Activated T-cell treated with anti-CD3 and anti-CD28 coated beads for 4 hours (primary cell): ENCODE data around the gene CIZ1.
"Not testable (repeated sequence)": the region's sequence is repeated elsewhere in the genome, so short reads cannot be mapped to it uniquely, and the experiment has no call there.

Source experiments
- DNase-seq: peaks from one replicate; pipeline ENCODE4 v3.0.0-alpha.2; 2020

CIZ1 gene

GRCh38 chr9:128191406-128192046, at the start of gene CIZ1:
TSS of gene CIZ1 (minus strand) at chr9:128191572. CDS start at chr9:128190857, 715 bp downstream.
- DNase-seq, result peak; percentile 57

- no peak for DNase-seq
Observed at GRCh38 chr9:128233817-128234406, 42.5 kb upstream of the CIZ1 start.

- DNase-seq, result no peak
Observed at GRCh38 chr9:128232528-128233428, 41.4 kb upstream of the CIZ1 start.

GRCh38 chr9:128231638-128232527, 40.5 kb upstream of the CIZ1 start:
- no peak for DNase-seq

- not testable (repeated sequence) for DNase-seq
Observed at GRCh38 chr9:128230897-128231296, 39.5 kb upstream of the CIZ1 start.

- no peak for DNase-seq
Observed at GRCh38 chr9:128226412-128226801, 35.0 kb upstream of the CIZ1 start.

- DNase-seq, result no peak
Observed at GRCh38 chr9:128225770-128226411, 34.5 kb upstream of the CIZ1 start.

GRCh38 chr9:128224877-128225276, 33.5 kb upstream of the CIZ1 start:
- no peak for DNase-seq

- DNase-seq, result no peak
Observed at GRCh38 chr9:128222880-128223670, 31.7 kb upstream of the CIZ1 start.

- no peak for DNase-seq
Observed at GRCh38 chr9:128222026-128222425, 30.7 kb upstream of the CIZ1 start.

- DNase-seq, result no peak
Observed at GRCh38 chr9:128219831-128220230, 28.5 kb upstream of the CIZ1 start.

- peak; percentile 91 for DNase-seq
Observed at GRCh38 chr9:128218518-128219389, 27.4 kb upstream of the CIZ1 start.

GRCh38 chr9:128218172-128218517, 26.8 kb upstream of the CIZ1 start:
- DNase-seq, result no peak

GRCh38 chr9:128216781-128217553, 25.6 kb upstream of the CIZ1 start:
- no peak for DNase-seq

GRCh38 chr9:128215491-128216409, 24.4 kb upstream of the CIZ1 start:
- DNase-seq, result no peak

GRCh38 chr9:128214571-128215490, 23.5 kb upstream of the CIZ1 start:
- DNase-seq, result no peak

- no peak for DNase-seq
Observed at GRCh38 chr9:128213746-128214497, 22.6 kb upstream of the CIZ1 start.
